HEK293 (cell line): ENCODE measurements around the gene LRRC75A.

Source experiments
- CTCF ChIA-PET: fragments of 350-600 bp; formaldehyde crosslinking; extraction: SDS; loops from one replicate; lab custom pipeline; 2021; ENCODE audit warnings: antibody characterized with exemption; lab: Yijun Ruan, JAX
- POLR2A ChIA-PET: fragments of 300-600 bp; formaldehyde crosslinking; extraction: SDS; loops from one replicate; lab custom pipeline; 2020; ENCODE audit warnings: antibody characterized with exemption, inconsistent platforms; lab: Yijun Ruan, JAX
- H3K27ac ChIP-seq: fragments of 200-500 bp; sonication (Bioruptor generic); 2 replicates; pipeline ENCODE4 v1.5.1; 2014; ENCODE audit warnings: low read depth, low read length, control low read depth, inconsistent platforms; ENCODE audit errors: extremely low read depth
- H3K36me3 ChIP-seq, 2 experiments: fragments of 200-500 bp in 1 of 2; sonication (Bioruptor generic) in 1 of 2; 1 replicate in 1 of 2; 2 replicates in 1 of 2; pipeline ENCODE4 v1.5.1; 2014 to 2017; ENCODE audit warnings: inconsistent platforms in 2 of 2, low read length in 2 of 2; ENCODE audit not compliant: control insufficient read depth in 2 of 2, insufficient read depth in 1 of 2
- H3K4me1 ChIP-seq: fragments of 200-500 bp; sonication (Bioruptor generic); 2 replicates; pipeline ENCODE4 v1.5.1; 2014; ENCODE audit warnings: mild to moderate bottlenecking, low read length, inconsistent platforms; ENCODE audit not compliant: control insufficient read depth, insufficient read depth
- H3K4me3 ChIP-seq: 2 replicates; pipeline ENCODE4 v1.5.1; 2011; ENCODE audit warnings: low read depth, mild to moderate bottlenecking, control low read depth, low read length, moderate library complexity
- H3K9me3 ChIP-seq: fragments of 200-500 bp; sonication (Bioruptor generic); 2 replicates; pipeline ENCODE4 v1.5.1; 2014; ENCODE audit warnings: low read depth, low read length, inconsistent platforms; ENCODE audit not compliant: control insufficient read depth, insufficient read depth
- GLIS2 ChIP-seq: fragments of 450-650 bp; formaldehyde crosslinking; IDR thresholded peaks from 2 replicates; pipeline ENCODE4 v1.5.1; 2016; ENCODE audit warnings: missing biosample characterization, missing genetic modification characterization
- KLF9 ChIP-seq: fragments of 450-650 bp; formaldehyde crosslinking; IDR thresholded peaks from 2 replicates; pipeline ENCODE4 v1.5.1; 2016; ENCODE audit warnings: missing biosample characterization, missing genetic modification characterization, low read depth
- TRIM28 ChIP-seq: IDR thresholded peaks from 2 replicates; pipeline ENCODE4 v1.6.1; 2011; ENCODE audit warnings: low read length, control low read depth, borderline replicate concordance
- ZBTB17 ChIP-seq: fragments of 450-650 bp; formaldehyde crosslinking; IDR thresholded peaks from 2 replicates; pipeline ENCODE4 v1.5.1; 2016; ENCODE audit warnings: missing biosample characterization, missing genetic modification characterization
- ZIC2 ChIP-seq: fragments of 450-650 bp; formaldehyde crosslinking; IDR thresholded peaks from 2 replicates; pipeline ENCODE4 v1.5.1; 2016; ENCODE audit warnings: missing biosample characterization, missing genetic modification characterization
- ZNF112 ChIP-seq: fragments of 450-650 bp; formaldehyde crosslinking; IDR thresholded peaks from 2 replicates; pipeline ENCODE4 v1.5.0; 2017; ENCODE audit warnings: missing biosample characterization, missing genetic modification characterization
- ZNF266 ChIP-seq: fragments of 450-650 bp; formaldehyde crosslinking; IDR thresholded peaks from 2 replicates; pipeline ENCODE4 v1.5.1; 2016; ENCODE audit warnings: missing biosample characterization, missing genetic modification characterization, low read depth
- ZNF544 ChIP-seq: fragments of 450-650 bp; formaldehyde crosslinking; IDR thresholded peaks from 2 replicates; pipeline ENCODE4 v1.5.0; 2017; ENCODE audit warnings: missing biosample characterization, missing genetic modification characterization
- ZNF600 ChIP-seq: fragments of 450-650 bp; formaldehyde crosslinking; IDR thresholded peaks from 2 replicates; pipeline ENCODE4 v1.5.1; 2016; ENCODE audit warnings: missing biosample characterization, missing genetic modification characterization
- TF ChIP-seq, protein P1 (sequence below): fragments of 450-650 bp; formaldehyde crosslinking; IDR thresholded peaks from 2 replicates; pipeline ENCODE4 v1.5.1; 2017; ENCODE audit warnings: missing biosample characterization, missing genetic modification characterization
- TF ChIP-seq, protein P2 (sequence below): fragments of 450-650 bp; formaldehyde crosslinking; IDR thresholded peaks from 2 replicates; pipeline ENCODE4 v1.5.1; 2016; ENCODE audit warnings: missing biosample characterization, missing genetic modification characterization
- TF ChIP-seq, protein P3 (sequence below): fragments of 450-650 bp; IDR thresholded peaks from 2 replicates; pipeline ENCODE4 v1.5.1; 2018; ENCODE audit warnings: missing biosample characterization, missing genetic modification characterization

LRRC75A gene

DNA sequence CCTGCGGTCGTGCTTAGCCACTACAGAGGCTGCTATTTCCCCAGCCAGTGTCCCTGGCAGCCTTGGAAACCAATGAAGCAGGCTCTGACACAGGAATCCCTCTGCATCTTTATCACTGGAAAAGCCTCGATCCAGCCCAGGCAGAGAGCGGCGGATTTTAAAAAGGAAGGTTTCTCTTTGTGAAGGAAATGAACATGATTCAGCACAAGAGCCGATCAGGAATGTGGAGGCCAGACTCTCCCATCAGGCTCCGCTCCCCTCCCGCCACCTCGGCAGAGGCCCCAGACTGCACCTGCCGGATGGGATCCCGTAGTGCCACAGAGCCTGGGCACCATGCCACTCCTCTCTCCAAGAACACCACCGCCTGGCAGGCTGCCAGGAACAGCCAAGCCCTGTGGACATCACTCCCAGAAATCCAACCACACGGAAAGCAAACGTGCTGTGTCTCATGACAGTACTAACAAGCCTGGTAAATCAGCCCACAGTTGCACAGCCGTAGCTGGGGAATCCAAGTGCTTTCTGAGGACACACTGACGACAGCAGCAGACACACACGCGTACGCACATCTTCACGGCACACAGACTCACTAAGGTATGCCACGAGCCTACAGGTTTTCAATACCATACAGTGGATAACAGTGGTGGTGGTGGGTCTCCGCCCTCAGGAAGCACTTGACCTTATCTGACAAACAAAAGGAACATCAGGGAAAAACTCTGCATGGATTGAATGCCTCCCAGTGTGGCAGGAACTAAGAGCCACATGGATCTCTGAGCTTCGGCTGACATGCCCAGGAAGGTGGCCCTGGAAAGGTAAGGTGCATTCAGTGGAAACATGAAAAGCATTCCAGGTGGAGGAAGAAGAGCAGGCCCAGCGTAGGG is 5.4 kb downstream of the LRRC75A start:
- no peak overlapping the region for H3K4me3 ChIP-seq
- H3K4me1 ChIP-seq, result peaks cover 13% of the 10 kb centered on the region
- TF ChIP-seq, protein P1, sequence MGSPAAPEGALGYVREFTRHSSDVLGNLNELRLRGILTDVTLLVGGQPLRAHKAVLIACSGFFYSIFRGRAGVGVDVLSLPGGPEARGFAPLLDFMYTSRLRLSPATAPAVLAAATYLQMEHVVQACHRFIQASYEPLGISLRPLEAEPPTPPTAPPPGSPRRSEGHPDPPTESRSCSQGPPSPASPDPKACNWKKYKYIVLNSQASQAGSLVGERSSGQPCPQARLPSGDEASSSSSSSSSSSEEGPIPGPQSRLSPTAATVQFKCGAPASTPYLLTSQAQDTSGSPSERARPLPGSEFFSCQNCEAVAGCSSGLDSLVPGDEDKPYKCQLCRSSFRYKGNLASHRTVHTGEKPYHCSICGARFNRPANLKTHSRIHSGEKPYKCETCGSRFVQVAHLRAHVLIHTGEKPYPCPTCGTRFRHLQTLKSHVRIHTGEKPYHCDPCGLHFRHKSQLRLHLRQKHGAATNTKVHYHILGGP (tag by site-specific recombination), result peak; percentile 22; the same call in 1 of the 2 replicates
- TF ChIP-seq ZNF600 (tag by site-specific recombination) (peak; percentile 89), GLIS2 (no peak), ZNF266 (tag by site-specific recombination) (no peak), TRIM28 (no peak), ZNF544 (tag by site-specific recombination) (0 out of 2 replicates have a peak, but pooled peaks have one; percentile 61), ZBTB17 (tag by site-specific recombination) (peak; percentile 57), ZNF112 (tag by site-specific recombination) (0 out of 2 replicates have a peak, but pooled peaks have one; percentile 48), ZIC2 (peak; percentile 70)
- TF ChIP-seq, protein P2, sequence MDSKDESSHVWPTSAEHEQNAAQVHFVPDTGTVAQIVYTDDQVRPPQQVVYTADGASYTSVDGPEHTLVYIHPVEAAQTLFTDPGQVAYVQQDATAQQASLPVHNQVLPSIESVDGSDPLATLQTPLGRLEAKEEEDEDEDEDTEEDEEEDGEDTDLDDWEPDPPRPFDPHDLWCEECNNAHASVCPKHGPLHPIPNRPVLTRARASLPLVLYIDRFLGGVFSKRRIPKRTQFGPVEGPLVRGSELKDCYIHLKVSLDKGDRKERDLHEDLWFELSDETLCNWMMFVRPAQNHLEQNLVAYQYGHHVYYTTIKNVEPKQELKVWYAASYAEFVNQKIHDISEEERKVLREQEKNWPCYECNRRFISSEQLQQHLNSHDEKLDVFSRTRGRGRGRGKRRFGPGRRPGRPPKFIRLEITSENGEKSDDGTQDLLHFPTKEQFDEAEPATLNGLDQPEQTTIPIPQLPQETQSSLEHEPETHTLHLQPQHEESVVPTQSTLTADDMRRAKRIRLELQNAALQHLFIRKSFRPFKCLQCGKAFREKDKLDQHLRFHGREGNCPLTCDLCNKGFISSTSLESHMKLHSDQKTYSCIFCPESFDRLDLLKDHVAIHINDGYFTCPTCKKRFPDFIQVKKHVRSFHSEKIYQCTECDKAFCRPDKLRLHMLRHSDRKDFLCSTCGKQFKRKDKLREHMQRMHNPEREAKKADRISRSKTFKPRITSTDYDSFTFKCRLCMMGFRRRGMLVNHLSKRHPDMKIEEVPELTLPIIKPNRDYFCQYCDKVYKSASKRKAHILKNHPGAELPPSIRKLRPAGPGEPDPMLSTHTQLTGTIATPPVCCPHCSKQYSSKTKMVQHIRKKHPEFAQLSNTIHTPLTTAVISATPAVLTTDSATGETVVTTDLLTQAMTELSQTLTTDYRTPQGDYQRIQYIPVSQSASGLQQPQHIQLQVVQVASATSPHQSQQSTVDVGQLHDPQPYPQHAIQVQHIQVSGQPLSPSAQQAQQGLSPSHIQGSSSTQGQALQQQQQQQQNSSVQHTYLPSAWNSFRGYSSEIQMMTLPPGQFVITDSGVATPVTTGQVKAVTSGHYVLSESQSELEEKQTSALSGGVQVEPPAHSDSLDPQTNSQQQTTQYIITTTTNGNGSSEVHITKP (tag by site-specific recombination), result peak; percentile 42; the same call in 1 of the 2 replicates
- TF ChIP-seq, protein P3, sequence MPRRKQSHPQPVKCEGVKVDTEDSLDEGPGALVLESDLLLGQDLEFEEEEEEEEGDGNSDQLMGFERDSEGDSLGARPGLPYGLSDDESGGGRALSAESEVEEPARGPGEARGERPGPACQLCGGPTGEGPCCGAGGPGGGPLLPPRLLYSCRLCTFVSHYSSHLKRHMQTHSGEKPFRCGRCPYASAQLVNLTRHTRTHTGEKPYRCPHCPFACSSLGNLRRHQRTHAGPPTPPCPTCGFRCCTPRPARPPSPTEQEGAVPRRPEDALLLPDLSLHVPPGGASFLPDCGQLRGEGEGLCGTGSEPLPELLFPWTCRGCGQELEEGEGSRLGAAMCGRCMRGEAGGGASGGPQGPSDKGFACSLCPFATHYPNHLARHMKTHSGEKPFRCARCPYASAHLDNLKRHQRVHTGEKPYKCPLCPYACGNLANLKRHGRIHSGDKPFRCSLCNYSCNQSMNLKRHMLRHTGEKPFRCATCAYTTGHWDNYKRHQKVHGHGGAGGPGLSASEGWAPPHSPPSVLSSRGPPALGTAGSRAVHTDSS (tag by site-specific recombination), result no peak
- 0 out of 2 replicates have a peak overlapping the region, but pooled peaks have one; percentile 5 for H3K27ac ChIP-seq
- H3K9me3 ChIP-seq, result no peaks in the 10 kb centered on the region
- ChIA-PET POLR2A (interaction anchor here (2.5 kb wide), 1 partner anchor 9 kb away, joined by 9 read pairs; no protein-coding TSS in a partner anchor), CTCF (interaction anchor here (0.6 to 1.6 kb wide), 4 partner anchors 15 to 775 kb away, joined by 3 to 7 read pairs (median 4); no protein-coding TSS in a partner anchor)
- H3K36me3 ChIP-seq, result no peaks in the 10 kb centered on the region

DNA sequence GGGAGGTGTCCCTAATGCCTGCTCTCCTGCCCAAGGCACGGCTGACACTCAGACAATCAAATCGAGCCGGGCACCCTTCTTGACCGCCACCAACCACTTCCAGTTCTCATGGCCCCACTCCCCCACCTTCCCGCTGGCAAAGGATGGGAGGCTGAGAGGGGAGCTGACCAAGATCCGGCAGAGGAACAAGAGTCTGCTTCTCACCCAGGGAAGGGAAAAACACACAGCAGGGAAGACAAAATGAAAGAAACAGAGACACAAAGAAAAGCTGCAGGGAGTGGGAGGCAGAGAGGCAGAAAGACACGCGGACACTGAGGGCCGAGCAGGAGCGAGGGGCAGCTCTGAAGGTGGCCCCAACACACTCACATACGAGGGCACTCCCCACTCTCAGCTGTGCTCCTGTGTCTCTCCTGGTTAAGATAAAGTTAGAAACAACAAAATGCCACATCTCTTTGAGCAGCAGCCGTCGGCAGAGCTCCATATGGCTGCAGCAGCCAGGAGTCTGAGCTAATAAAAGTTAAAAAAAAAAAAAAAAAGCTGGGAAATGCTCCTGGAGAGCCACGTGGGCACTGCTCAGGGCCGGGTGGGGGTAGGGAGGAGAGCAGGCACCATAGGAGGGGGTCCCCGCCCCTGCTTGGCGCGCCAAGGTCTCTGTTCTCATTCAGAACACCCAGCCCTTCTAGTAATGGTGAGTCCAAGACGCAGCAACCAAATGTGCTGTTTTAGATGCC is 7.4 kb downstream of the LRRC75A start:
- CTCF ChIA-PET, result no interaction called here
- POLR2A ChIA-PET, result interaction anchor here (0.6 kb wide), 1 partner anchor 127 kb away, joined by 3 read pairs; no protein-coding TSS in a partner anchor
- Histone ChIP-seq H3K4me3 (no peak overlapping the region), H3K36me3 (no peaks in the 10 kb centered on the region), H3K9me3 (no peaks in the 10 kb centered on the region), H3K4me1 (peaks cover 6% of the 10 kb centered on the region), H3K27ac (no peak overlapping the region)
- TF ChIP-seq KLF9 (tag by site-specific recombination) (no peak), ZIC2 (0 out of 2 replicates have a peak, but pooled peaks have one; percentile 8)
